Spleen (tissue), 11 donors: Measurements from ENCODE around the gene GIN1. TPM values are rescaled to one million over a fixed set of nuclear protein-coding genes. Genes with fewer than 3 reads are reported as not detected.

Experiments
- DNase-seq: peaks from one replicate; pipeline ENCODE4 v3.0.0-alpha.2; 2020
- H3K27ac ChIP-seq, 8 donors: fragments of 200-600 bp; sonication (generic) in 7 of 8; 1 replicate in 4 of 8; 2 replicates in 4 of 8; pipeline versions ENCODE4 v1.5.0 to v1.8.0; 2016 to 2021; ENCODE audit warnings: inconsistent platforms in 4 of 8, mild to moderate bottlenecking in 4 of 8, moderate library complexity in 1 of 8
- H3K27me3 ChIP-seq, 7 donors: fragments of 200-600 bp; sonication (generic) in 6 of 7; replicated peaks in 1 of 7; 1 replicate in 4 of 7; 2 replicates in 3 of 7; pipeline versions ENCODE4 v1.5.0 to v1.8.0; 2016 to 2021; ENCODE audit warnings: inconsistent platforms in 3 of 7, mild to moderate bottlenecking in 1 of 7
- H3K36me3 ChIP-seq, 6 donors: fragments of 200-600 bp; sonication (generic) in 5 of 6; 1 replicate in 4 of 6; 2 replicates in 2 of 6; pipeline versions ENCODE4 v1.5.0 to v1.8.0; 2016 to 2021; ENCODE audit warnings: inconsistent platforms in 2 of 6
- H3K4me1 ChIP-seq, 6 donors: fragments of 200-600 bp; sonication (generic) in 5 of 6; 1 replicate in 3 of 6; 2 replicates in 3 of 6; pipeline versions ENCODE4 v1.5.0 to v1.8.0; 2016 to 2021; ENCODE audit warnings: inconsistent platforms in 3 of 6
- H3K4me3 ChIP-seq, 8 donors: fragments of 200-600 bp; sonication (generic) in 7 of 8; 1 replicate in 4 of 8; 2 replicates in 4 of 8; pipeline versions ENCODE4 v1.5.0 to v1.8.0; 2016 to 2021; ENCODE audit warnings: inconsistent platforms in 4 of 8, mild to moderate bottlenecking in 4 of 8, moderate library complexity in 2 of 8
- H3K9me3 ChIP-seq, 8 donors: fragments of 200-600 bp; sonication (generic) in 7 of 8; 1 replicate in 4 of 8; 2 replicates in 4 of 8; pipeline versions ENCODE4 v1.5.0 to v1.8.0; 2016 to 2021; ENCODE audit warnings: inconsistent platforms in 4 of 8
- POLR2A ChIP-seq, 3 donors: fragments of 450-650 bp; IDR thresholded peaks; one replicate each; pipeline ENCODE4 v1.5.1; 2017; ENCODE audit warnings: antibody characterized with exemption in 3 of 3, mild to moderate bottlenecking in 1 of 3
- POLR2AphosphoS5 ChIP-seq, 3 donors: sonication (generic); formaldehyde crosslinking; IDR thresholded peaks; one replicate each; pipeline ENCODE4 v1.5.1; 2017; ENCODE audit warnings: antibody characterized with exemption in 3 of 3
- WGBS, 5 donors: extraction: QIAGEN DNeasy Blood & Tissue Kit in 3 of 5; methylation state at CpG; one replicate each; pipeline versions ENCODE4 v1.1.5 to v1.1.7; 2013 to 2018; 5-methylcytosine and 5-hydroxymethylcytosine counted together
- intact Hi-C: fragments of 100-400 bp; cut with DNase I; formaldehyde crosslinking; loops from one replicate; pipeline ENCODE4 v1.15.0; 2023; ENCODE audit warnings: low total_unique reads
- polyA plus RNA-seq, 3 donors: library from polyadenylated mRNA; stranded (reverse); fragments of 200-250 nt; gene quantifications; one replicate each; pipeline ENCODE4 v1.2.1, GENCODE V29; 2013
- total RNA-seq, 7 donors: library from RNA; depleted of rRNA in 3 of 7; stranded (reverse); fragments of >200 nt in 3 of 7; fragmentation: NEBNext Ultra II Directional in 4 of 7; extraction: Animal tissue kit (Norgen Biotek cat#: 25700) in 4 of 7; gene quantifications; one replicate each; pipeline versions ENCODE4 v1.1.0 to v1.2.1, GENCODE V29; 2016 to 2021
- TF ChIP-seq, protein P1 (sequence below), 11 experiments: fragments of 200-600 bp in 7 of 11; fragments of 450-650 bp in 4 of 11; sonication (generic) in 4 of 11; IDR thresholded peaks in 8 of 11; conservative IDR thresholded peaks in 3 of 11; 1 replicate in 7 of 11; 2 replicates in 4 of 11; pipeline versions ENCODE4 v1.4.0 to v1.8.0; 2016 to 2021; ENCODE audit warnings: antibody characterized with exemption in 11 of 11, inconsistent platforms in 4 of 11, mild to moderate bottlenecking in 1 of 11
- donor health status: healthy with polysubstance abuse.
- donor health status: DM: no; HTN: no; CAD: no; lungs with moderate emphysema.
- donor health status: DM: no; HTN: no; CAD: no.
- donor health status: Bipolar disorder and iron deficiency.
- donor health status: healthy.
- donor health status: DM: no; HTN: no; CAD: no.
- donor health status: DM: yes; HTN: yes; CAD: no.

Gene GIN1
- total and polyA plus RNA-seq, 10 donors: 2.9 to 13.2 (median 8.1) TPM

GRCh38 chr5:103037673-103038455, 82.1 kb downstream of the GIN1 start:
- Histone ChIP-seq H3K36me3 (peaks cover 0 to 4% (median under 1%) of the 10 kb centered on the region in 6 donors), H3K27ac (no peak overlapping the region), H3K4me1 (no peaks in the 10 kb centered on the region), H3K27me3 (no peaks in the 10 kb centered on the region), H3K4me3 (no peak overlapping the region), H3K9me3 (peaks cover 0 to 13% (median 8%) of the 10 kb centered on the region in 8 donors)
- DNase-seq: no peak
- 72 to 92% (median 86%) methylated on average over 4 of the region's 4 CpGs for WGBS, 5 donors
- TF ChIP-seq POLR2A (IDR thresholded peaks at IDR 0.05): no peak
- intact Hi-C loops: loop anchor here (5.0 kb wide), 1 partner anchor 361 kb away; no protein-coding TSS in a partner anchor

- no peaks in the 10 kb centered on the region for H3K4me1 ChIP-seq
- peaks cover 0 to 12% (median 7%) of the 10 kb centered on the region in 6 donors for H3K36me3 ChIP-seq
- TF ChIP-seq, protein P1, sequence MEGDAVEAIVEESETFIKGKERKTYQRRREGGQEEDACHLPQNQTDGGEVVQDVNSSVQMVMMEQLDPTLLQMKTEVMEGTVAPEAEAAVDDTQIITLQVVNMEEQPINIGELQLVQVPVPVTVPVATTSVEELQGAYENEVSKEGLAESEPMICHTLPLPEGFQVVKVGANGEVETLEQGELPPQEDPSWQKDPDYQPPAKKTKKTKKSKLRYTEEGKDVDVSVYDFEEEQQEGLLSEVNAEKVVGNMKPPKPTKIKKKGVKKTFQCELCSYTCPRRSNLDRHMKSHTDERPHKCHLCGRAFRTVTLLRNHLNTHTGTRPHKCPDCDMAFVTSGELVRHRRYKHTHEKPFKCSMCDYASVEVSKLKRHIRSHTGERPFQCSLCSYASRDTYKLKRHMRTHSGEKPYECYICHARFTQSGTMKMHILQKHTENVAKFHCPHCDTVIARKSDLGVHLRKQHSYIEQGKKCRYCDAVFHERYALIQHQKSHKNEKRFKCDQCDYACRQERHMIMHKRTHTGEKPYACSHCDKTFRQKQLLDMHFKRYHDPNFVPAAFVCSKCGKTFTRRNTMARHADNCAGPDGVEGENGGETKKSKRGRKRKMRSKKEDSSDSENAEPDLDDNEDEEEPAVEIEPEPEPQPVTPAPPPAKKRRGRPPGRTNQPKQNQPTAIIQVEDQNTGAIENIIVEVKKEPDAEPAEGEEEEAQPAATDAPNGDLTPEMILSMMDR (IDR thresholded peaks at IDR 0.05 in 8 of 11, conservative IDR thresholded peaks at IDR 0.05 in 3 of 11): no peak
- no peak for TF ChIP-seq POLR2AphosphoS5 (IDR thresholded peaks at IDR 0.05)
- no peak for TF ChIP-seq POLR2A (IDR thresholded peaks at IDR 0.05)
- H3K27ac ChIP-seq: no peak overlapping the region
- no peaks in the 10 kb centered on the region for H3K27me3 ChIP-seq
- H3K9me3 ChIP-seq: peaks cover 0 to 13% (median 8%) of the 10 kb centered on the region in 8 donors
- intact Hi-C loops: loop anchor here (5.0 kb wide), 1 partner anchor 359 kb away; no protein-coding TSS in a partner anchor
- H3K4me3 ChIP-seq: no peak overlapping the region
- DNase-seq: no peak
- 76 to 94% (median 86%) methylated on average over 2 of the region's 2 CpGs for WGBS, 5 donors
These were observed 83.3 kb downstream of the GIN1 start for GRCh38 chr5:103036601-103037000.

Other genes with a start within 250 kb of the GIN1 start
- 10 to 100 TPM; 53.3 to 79.8 (median 68.5) TPM for gene PPIP5K2, start 163 bp upstream of the GIN1 start, total RNA-seq
- gene PPIP5K2, start 163 bp upstream of the GIN1 start, polyA plus RNA-seq: 10 to 100 TPM; 22.3 to 29.7 (median 23.8) TPM
- gene MACIR, start 138.6 kb upstream of the GIN1 start, total RNA-seq: 10 to 100 TPM in 1 of 7 donors, 1 to 10 TPM in 6; 3.0 to 11.7 (median 4.1) TPM
- 1 to 10 TPM; 1.5 to 3.6 (median 2.4) TPM for gene MACIR, start 138.6 kb upstream of the GIN1 start, polyA plus RNA-seq